Measurements from ENCODE around the gene GAD1.

The GAD1 gene

DNA sequence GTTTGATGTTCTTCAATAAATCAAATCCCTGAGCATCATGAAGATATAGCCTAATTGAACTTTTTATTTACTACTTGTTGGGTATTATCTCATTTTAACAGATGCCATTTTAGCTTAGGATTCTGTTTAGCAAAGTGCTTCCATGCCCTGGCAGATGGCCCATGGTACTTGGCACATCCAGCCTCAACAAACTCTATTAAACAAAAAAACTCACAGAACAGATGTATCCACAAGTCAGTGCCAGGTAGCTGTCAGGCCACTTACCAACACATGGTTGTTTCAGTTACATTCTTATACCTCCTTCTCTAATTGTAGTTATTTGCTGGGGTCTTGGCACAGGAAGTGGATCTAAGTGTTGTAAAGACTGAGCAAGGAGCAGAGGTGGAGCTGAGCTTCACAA lies 29.6 kb downstream of the GAD1 start:
- no peak for DNase-seq (ENCODE audit: low read depth)

DNA sequence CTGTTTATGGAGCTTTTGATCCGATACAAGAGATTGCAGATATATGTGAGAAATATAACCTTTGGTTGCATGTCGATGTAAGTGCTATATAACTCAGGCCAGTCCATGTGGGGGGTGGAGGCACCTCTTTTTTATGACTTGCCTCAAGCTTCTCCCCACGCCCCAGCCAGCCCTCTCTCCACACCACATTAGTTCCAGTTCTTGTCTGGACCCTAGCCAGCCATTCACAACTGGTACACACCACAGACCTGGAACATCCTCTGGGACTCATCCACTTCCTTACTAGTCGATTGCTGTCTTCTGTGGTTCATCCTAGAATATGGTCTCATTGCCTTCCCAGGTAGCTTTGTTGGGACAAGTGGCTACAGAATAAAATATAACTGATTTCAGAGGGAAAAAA lies 31.0 kb downstream of the GAD1 start:
- no peak for DNase-seq (ENCODE audit: low read depth)

DNA sequence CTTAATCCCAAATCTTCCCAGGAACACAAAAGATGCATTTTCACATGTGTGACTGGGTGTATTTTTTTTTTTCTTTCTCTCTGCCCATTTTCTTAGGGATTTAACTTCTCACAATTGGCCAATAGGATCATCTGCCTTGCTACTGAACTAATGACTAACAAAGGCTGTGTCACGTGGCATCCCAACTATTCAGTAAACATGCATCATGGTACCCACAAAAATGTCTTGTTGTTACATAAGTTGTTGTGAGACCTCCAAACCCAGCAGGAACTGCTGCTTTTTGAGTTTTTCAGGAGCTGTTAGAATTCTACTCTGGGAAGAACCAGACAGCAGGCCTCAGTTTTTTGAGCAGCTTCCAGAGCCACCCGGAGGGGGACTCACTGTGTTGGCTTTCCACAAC lies 31.9 kb downstream of the GAD1 start:
- DNase-seq (ENCODE audit: low read depth), result peak; percentile 82

DNA sequence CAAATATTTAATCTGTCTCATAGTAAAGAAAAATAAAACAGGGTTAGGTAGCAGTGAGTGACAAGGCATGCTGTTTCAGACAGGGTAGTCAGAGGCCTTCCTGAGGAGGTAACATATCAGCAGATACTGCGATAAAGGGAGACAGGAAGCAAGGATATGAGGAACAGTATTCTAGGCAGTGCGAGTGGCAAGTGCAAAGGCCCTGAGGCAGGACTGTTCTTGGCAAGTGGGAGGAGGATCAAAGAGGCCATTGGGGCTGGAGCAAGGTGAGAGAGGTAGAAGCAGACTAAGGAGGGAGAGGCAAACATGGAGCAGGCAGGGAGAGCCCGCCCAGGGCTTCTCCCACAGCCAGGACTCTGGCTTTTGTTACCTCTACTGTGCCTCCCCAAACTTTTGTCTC lies 33.6 kb downstream of the GAD1 start:
- DNase-seq (ENCODE audit: low read depth), result no peak

DNA sequence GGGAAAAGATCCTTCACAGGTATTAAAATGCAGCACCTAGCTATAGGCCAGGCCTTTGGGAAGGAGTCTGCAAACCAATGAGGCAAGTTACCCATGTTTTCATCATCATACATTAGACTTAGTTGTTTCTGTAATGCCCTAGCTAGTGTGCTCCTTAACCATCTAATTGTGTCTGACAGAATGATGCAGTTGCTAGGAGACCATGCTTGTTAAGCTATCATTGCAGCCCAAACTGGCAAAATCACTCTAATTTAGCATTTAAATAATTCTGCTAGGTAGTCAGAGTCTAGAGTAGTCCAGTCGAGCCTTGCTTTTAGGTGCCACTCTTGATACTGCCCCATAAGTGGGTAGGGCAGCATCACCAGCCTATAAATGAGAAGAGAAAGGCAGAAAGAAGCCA lies 34.9 kb downstream of the GAD1 start:
- no peak for DNase-seq (ENCODE audit: low read depth)

DNA sequence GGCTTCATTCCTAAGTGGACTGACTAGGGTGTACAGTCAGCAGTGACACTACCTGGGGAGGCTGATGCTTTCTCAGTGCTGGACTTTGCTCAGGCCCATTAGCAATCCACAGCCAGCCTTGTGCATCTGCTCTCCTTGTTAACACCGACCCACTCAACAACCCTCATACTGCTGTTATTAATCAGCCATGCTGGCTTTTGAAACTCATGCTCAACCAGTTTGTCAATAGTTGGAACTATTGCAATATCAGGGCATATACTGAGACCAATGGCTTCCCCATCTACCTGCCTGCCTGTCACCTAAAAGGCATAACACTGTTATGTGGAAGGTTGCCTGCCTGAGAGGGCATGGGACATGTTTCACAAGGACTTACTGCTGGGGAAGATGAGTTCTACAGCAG lies 39.4 kb downstream of the GAD1 start:
- DNase-seq (ENCODE audit: low read depth), result no peak

DNA sequence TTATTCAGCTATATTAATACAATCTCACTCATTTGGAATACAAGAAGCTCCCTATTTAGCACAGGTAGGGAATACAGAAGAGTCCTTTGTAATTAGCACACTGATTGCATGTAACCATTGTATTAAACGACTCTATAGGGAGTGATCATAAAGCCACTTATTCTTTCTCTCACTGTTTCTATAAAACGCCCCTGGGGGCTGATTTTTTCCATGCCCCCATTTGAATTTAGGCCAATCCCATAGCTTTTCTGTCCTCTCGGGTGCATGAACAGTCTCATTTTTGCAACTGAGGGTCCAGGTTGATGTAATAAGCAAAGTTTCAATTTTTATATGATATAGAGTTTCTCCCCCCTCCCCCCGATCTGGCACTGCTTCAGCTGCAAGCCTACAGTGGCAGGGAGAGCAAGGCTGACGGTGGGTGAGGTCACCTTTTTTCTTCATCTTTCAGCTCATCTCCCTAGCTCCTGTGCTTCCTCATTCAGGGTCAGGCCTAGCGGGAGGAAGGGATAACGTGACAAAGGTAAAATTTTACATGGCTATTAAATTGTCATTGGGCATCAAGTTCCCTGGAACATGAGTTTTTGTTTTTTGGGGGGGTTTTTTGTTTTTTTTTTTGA lies 45.7 kb downstream of the GAD1 start:
- no peak for DNase-seq (ENCODE audit: low read depth)

DNA sequence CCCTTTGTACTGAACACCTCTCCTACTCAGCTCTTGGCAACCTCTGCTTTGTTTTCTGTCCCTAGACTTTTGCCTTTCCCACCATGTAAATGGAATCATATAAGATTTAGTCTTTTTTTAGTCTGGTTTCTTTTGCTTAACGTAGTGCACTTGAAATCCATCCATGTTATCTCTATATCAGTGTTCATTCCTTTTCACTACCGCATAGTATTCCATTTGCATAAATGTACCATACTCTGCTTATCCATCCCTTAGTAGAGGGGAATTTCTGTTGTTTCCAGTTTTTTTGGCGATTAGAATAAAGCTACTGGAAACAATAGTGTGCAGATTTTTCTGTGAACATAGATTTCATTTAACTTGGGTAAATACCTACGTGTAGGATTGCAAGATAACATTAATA lies 46.4 kb downstream of the GAD1 start:
- no peak for DNase-seq (ENCODE audit: low read depth)

DNA sequence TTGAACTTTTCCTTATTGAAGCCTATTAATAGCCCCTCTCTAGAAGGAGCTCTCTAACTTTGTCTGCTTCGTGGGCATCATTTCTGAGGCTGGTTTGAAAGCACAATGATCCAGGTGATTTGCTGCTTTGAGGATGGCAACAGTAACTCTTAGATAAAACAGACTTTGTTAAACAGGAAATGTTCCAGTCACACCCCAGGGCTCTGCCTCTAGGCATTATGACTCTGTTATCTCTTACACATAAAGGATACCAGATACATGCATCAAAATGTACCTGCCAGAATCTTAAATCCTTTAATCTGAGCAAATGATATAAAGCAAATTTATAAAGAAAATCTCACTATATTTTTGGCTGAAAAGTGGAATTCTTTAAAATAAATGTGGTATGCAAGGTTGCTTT lies 52.3 kb downstream of the GAD1 start:
- DNase-seq (ENCODE audit: low read depth), result no peak

DNA sequence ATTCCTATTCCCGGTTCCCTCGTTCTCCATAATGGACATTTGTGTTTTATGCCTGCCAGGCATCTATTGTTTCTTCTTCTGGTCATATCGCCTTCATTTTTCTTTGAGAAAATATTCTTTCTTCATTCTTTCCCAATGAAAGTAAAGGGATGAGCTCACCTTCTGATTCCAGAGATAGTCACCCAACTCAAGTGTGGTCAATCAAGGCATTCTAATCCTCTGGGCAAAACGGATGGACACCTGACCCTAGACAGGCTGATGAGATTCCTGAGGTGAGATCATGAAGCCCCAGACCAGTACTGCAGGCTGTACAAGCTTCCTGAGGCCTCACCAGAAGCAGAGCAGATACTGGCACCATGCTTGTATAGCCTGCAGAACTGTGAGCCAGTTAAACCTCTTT lies 52.8 kb downstream of the GAD1 start:
- no peak for DNase-seq (ENCODE audit: low read depth)

DNA sequence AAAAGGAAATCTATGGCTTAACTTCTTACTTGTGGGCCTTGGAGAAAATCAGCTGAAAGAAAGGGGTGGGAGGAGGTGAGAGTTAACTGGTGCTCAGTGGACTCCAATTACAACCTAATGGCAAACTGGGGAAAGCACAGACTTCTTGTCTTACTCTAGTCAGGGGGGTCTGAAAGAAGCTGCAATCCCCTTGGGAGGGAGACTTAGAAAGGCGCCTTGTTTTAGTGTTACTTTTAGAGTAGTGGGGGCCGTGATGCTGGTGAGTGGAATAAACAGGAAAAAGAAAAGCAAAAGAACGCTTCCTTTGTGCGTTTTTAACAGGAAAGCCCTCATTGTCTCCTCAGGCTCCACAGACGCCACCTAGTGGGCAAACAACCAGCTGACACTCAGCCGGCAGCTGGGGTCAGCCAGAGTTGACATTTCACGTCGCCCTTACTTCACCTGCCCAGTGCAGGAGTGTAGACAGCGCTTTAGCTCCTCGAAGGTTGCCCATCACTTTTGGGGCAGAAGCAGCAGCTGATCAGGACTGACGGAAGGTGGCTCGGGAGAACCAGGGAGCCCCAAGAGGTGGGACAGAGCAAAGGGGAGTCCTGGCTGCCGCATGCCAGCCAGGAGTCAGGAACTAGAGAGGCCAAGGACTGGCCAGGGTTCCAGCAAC lies 56.5 kb downstream of the GAD1 start:
- peak; percentile 67 for DNase-seq (ENCODE audit: low read depth)

DNA sequence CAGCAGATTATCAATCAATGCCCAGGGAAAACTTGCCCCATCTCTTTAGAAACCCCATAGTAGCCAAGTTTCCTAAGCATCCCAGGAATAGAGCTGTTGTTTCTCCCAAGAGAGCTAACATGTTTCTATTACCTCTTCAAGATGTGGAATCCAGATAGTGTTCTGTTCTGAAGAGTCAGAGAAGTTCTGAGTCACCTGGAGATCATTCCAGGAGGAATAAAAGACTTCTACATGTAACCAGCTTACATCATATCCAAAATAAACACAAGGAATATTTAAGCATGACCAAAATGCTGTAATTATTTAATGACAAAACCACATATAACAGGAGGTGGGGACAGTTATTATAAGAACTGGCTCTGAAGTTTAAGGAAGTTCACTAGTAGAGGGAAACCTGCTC lies 61.4 kb downstream of the GAD1 start:
- no peak for DNase-seq (ENCODE audit: low read depth)

DNA sequence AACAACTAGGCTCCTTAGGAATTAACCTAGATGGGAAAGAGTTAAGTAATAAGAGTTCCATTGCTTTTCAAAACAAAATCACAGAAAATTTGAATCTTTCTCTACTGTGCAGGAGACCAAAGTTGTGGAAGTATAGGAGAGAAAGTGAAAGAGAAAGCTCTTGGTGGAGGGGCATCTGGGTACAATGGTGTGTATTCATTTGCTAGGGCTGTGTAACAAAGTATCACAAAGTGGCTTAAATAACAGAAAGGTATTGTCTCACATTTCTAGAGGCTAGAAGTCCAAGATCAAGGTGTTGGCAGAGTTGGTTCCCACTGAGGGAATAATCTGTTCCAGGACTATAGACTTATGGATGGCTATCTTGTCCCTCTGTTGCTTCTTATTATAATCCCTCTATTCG lies 61.8 kb downstream of the GAD1 start:
- no peak for DNase-seq (ENCODE audit: low read depth)

DNA sequence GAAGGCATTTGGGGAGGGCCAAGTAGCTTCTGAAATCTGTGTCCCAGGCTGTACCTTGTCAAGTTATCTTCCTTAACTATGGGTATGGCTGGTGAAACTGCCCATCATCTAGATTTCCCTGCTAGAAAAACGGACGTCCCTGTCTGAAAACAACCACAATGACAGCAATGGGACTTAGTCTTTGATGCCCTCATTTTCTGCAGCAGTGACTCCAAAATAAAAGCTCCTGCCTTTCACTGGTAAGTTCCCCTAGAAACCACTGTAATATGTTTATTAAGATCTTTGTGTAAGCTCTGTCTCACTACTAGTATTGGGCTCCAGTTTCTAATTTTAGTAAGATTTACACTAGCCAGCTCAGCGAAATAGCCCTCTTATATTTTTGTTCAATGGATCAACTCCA lies 65.2 kb downstream of the GAD1 start:
- no peak for DNase-seq (ENCODE audit: low read depth)

DNA sequence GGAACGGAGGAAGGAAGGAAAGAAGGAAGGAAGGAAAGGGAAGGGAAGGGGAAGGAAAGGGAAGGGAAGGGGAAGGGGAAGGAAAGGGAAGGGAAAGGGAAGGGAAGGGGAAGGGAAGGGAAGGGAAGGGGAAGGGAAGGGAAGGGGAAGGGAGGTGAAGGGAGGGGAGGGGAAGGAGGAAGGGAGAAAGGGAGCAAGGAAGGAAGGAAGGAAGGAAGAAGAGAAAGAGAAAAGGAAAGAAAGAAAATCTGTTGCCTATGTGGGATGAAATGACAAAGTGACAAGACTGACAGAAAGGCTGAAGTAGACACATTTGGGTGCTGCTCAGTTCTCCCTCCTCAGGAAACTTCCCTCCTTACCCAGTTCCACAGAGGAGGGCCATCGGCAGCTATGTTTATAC lies 66.1 kb downstream of the GAD1 start:
- no peak for DNase-seq (ENCODE audit: low read depth)

DNA sequence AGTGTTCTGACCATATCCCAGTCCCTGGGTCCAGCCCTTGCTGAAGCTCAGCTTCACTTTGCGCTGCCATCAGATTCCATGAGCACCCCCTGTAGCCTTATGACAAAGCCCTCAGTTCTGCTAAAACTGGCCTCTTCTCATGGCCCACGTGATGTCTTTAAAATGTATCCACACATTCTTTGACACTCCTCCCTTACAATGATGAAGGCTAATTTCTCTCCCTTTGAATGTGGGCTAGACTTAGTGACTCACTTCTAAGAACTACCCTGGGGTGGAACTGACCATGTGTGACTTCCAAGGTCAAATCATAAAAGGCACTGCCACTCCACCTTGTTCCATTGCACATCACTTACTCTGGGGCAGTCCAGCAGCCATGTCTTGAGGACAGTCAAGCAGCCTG lies 67.0 kb downstream of the GAD1 start:
- DNase-seq (ENCODE audit: low read depth), result no peak

DNA sequence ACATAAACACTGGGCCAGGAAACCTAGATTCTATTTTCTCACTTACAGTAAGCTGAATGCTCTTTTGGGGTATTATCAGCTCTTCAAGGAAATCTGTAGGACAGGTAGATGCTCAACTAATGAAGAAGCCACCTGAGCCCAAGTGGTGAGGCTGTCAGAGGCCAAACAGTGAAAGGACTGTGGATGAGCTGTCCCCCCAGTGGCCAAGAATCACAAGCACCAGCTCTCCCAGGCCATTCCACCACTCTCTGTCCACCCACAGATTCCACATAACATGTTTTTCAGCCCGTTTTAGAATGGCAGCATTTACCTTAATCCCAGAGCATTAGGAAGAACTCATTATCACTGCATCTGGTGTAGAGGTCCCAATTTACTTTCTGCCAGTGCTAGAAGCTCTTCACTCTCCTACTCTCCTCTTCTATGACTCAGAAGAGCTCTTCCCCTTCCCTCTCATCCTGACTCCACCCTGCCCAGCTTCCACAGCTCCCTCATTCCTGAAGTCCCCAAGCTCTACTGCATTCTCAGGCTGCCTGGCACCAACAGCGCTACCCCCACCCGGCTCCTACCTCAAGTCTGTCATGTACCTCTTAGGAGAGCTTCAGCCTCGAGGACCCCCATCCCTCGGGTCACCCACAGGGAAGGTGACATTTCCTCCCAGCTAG lies 68.6 kb downstream of the GAD1 start:
- no peak for DNase-seq (ENCODE audit: low read depth)

DNA sequence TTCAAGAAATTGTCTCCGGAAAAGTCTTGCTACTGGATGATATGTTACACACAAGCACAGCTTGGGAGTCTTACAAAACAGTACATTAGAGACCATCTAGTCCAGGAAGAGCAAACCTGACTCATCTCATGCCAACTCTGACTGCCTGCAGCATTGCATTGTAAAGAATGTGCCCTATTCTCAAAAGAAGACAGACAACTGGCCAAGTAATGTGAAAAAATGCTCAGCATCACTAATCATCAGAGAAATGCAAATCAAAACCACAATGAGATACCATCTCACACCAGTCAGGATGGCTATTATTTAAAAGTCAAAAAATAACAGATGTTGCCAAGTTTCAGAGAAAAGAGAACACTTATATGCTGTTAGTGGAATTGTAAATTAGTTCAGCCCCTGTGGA lies 69.7 kb downstream of the GAD1 start:
- DNase-seq (ENCODE audit: low read depth), result peak; percentile 82

DNA sequence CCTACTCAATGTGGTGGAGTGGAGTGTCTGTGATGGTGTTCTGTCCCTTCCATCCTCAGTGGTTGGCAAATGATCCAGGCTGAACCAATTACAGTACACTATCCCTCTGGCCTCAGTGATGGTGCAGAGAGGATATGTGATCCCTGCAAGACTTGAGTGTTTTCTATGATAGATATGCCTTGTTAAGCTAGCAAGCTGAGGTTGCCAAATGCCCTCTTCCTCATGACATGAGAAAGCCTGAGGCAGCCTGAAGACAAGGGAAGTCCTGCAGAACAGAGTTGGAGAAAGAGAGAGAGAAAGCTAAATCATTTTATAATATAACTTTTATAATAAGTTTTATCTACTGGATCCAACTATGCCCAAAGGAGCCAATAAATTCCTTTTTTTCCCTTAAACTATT lies 70.8 kb downstream of the GAD1 start:
- DNase-seq (ENCODE audit: low read depth), result no peak

DNA sequence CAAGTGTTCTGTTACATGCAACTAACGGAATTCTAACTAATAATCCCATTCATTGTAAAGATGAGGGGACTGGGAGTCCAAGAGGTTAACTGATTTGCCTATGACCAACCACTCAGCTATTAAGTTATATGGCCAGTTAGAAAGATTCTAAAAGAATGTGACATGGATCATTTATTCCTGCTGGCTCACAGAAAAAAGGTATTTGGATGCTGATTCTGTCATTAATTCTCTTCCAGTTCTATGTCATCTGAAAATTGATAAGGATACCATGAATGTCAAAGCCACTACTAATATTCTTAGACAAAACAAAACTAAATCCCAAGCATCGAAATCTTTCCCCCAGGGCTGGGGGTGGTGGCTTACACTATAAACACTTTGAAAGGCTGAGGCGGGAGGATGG lies 71.2 kb downstream of the GAD1 start:
- DNase-seq (ENCODE audit: low read depth), result no peak

DNA sequence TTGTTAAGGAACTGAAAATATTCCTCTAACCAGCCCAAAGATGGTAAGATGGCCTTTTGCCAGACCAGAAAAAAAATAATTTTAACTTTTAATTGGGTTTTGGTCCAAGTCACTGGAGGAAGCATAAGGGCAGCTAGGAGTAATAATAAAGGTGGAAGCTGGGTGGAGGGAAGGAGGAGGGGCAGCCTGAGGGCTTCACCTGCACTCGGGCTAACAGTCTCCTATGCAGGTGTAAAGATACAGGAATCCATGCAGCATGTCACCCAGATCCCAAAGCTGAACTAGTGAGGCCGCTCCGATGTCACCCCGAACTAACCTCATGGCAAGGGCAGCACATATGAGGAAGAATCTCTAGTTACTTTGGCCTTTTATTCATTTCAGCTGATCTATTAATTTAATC lies 75.2 kb downstream of the GAD1 start:
- no peak for DNase-seq (ENCODE audit: low read depth)

DNA sequence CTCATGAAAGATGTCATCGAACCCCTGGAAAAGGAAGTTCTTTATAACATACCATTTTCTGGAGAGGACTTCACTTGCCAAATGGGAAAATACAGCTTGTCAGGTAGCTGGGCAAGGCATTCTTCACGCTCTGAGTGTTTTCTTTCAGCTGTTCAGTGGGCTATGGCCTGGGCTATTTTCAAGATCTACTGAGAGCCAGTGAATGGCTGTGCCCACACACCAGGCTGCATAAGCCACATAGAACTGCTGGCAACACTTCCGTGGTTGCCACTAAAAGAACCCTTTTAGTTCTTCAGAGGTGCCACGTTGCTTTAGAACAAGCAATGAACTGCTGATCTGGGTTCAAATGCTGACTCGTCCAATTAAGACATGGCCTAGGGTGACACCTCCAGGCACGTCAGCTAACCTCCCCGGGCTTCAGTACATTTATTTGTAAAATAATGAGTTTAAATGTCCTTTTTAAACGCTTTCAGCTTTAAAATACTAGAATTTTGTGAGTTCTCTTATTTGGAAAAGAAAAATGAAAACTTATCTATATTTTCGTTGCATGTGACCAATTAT lies 75.8 kb downstream of the GAD1 start:
- no peak for DNase-seq (ENCODE audit: low read depth)

DNA sequence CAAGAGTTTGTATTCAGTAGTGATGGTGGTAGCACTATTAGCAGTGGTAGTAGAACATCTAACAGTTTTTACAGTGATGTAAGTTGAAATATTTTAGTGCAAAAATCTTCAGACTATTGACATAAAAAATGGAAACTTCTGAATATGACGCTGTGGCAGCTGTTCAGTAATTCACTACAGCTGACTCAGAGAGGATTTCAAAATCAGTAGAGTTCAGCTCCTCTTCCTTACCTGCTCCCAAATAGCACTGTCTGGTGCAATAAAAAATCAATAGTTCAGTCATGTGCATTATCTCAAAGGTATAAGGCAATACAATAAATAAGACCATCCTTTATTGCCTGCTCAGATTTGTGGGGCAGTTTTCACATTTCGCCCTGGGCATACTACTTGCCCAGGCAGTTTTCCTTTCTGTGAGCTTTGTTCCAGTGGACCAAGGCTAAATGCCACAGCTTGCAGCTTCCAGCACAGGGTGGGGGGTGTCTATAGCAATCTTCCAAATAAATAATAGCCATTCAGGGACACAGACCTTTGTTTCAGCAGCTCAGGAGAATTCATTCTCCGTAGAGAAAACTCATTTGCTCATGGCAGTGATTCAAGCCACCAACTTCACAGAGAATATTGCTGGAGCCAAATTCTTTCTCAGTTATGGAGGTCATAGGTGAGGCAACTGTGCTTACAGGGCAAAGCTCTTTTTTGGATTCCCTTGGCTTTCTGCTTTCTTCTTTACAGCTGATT lies 78.5 kb downstream of the GAD1 start:
- DNase-seq (ENCODE audit: low read depth), result peak; percentile 53
